Tongue (tissue), 2 donors: Measurements from ENCODE around the gene UBE2K. TPM values are rescaled to one million over a fixed set of nuclear protein-coding genes. Genes with fewer than 3 reads are reported as not detected.
"Not testable (repeated sequence)": the region's sequence is repeated elsewhere in the genome, so short reads cannot be mapped to it uniquely, and the experiment has no call there.

Experiments
- DNase-seq: peaks from one replicate; pipeline ENCODE4 v3.0.0-alpha.2; 2015
- total RNA-seq: library from RNA; depleted of rRNA; stranded (reverse); fragments of >200 nt; gene quantifications from one replicate; pipeline ENCODE4 v1.2.3, GENCODE V29; 2014

Gene UBE2K
- total RNA-seq, 1 donor from 2014 or later, result 29.7 TPM

DNA sequence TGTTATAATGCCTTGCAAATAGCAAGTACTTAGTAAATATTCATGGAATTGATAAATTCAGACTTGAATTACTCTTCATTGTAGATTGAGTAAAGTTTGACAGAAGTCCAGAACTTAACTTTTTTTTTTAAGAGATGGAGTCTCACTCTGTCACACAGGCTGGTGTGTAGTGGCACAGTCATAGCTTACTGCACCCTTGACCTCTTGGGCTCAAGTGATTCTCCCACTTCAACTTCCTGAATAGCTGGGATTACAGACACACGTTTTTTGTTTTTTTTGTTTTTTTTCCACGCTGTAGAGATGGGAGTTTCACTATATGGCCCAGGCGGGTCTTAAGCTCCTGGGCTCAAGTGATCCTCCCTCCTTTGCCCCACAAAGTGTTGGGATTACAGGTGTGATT, 32.1 kb downstream of the UBE2K start:
- no peak for DNase-seq

DNA sequence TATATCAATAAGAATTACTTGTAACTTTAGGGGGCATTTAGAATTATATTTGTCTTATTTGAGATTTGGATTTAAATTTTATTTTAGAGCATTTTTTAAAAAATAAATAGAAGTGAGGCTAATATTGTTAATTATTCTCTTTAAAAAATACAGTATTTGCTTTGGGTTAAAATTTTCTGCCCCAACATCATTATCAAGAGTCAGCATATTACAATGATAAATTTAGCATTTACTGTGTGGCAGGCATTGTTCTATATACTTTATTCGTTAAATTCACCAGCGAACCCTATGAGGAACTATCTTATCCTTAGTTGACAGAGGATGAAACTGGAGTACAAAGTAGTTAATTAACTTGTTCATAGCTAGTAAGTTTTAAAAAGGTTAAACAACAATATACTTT, 34.0 kb downstream of the UBE2K start:
- no peak for DNase-seq

DNA sequence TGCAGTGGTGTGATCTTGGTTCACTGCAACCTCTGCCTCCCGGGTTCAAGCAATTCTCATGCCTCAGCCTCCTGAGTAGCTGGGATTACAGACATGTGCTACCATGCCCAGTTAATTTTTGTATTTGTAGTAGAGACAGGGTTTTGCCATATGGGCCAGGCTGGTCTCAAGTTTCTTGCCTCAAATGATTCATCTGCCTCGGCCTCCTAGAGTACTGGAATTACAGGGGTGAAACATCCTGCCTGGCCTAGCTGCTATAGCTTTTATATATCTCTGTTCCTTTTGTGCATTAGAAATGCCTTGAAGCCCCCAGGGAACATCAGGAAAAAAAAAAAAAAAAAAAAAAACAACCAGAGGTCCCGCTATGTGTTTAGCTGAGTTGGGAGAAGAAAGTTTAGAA, 34.8 kb downstream of the UBE2K start:
- DNase-seq, result peak; percentile 24

DNA sequence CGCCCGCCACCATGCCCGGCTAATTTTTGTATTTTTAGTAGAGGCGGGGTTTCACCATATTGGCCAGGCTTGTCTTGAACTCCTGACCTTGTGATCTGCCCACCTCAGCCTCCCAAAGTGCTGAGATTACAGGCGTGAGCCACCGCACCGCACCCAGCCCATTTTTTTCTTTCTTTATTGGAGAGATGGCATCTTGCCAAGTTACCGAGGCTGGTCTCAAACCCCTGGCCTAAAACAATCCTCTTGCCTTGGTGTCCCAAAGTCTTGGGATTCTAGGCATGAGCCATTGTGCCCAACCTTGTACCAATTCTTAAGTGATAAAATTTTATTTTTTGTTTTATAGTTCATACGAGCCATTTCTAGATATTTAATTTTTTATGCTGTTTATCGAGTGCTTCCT, 41.7 kb downstream of the UBE2K start:
- not testable (repeated sequence) for DNase-seq

DNA sequence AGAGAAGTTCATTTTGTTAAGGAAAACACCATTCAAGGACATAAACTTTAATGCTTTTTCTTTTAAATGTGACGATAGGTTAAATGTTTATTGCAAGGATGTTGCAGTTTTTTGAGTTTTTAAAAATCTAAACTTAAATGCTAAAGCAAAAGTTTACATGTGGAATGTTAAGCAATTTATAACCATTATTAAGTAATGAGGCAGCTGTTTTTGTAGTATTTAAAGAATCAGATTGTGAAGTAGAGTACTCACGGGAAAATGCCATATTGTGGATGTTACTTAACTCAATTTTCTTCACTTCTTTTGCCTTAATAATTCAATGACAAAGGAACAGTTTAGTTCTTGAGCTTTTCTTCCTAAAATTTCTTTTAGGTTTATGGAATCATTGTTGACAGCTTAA, 43.5 kb downstream of the UBE2K start:
- DNase-seq, result no peak

DNA sequence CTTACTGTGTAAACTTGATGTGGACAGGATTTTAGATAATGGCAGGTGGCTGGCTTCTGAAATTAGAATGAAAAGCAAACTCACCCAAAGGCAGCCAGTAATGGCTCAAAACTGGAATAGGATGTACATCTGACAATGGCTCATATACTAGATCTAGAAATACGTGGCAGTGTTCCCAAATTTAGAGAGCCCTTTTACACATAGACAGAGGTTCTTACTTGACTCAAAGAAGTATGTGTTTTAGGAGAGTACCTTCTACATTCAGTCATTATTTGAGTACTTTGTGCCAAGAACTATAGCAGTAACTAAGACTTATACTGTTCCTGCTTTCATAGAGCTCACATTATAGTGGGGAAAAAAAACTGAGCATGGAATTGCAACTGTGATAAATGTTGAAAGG, 48.0 kb downstream of the UBE2K start:
- DNase-seq, result no peak

DNA sequence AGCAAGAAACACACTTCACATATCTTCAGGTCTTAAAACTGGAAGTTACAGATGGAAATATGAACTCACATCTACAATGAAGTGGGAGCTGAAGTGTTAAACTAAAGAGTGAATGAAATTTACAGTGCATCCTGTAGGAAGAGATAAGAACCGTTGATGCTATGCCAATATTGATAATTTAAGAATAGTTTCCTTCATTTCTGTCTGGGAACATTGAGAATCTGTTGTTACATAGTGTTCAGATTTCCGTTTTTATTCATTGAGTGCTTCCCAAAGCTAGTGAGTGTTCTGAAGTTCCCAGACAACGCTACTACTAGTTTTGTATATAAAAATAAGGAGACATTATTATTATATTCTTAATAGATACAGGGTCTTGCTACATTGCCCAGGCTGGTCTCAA, 52.3 kb downstream of the UBE2K start:
- DNase-seq, result no peak

DNA sequence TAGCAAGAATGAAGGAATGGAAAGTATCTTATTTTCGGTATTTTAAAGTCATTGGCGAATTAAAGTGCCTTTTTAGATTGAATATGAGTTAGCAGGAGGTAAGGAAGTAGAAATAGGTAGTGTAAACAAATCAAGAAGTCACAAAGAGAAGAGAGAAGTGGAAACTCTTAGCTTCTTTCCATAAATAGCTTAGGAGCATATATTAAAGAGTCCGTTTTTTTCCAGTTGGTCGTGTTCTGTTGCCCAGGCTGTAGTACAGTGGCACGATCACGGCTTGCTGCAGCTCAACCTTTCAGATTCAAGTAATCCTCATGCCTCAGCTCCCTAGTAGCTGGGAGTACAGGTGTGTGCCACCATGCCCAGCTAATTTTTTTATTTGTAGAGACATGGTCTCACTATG, 56.4 kb downstream of the UBE2K start:
- DNase-seq, result no peak

DNA sequence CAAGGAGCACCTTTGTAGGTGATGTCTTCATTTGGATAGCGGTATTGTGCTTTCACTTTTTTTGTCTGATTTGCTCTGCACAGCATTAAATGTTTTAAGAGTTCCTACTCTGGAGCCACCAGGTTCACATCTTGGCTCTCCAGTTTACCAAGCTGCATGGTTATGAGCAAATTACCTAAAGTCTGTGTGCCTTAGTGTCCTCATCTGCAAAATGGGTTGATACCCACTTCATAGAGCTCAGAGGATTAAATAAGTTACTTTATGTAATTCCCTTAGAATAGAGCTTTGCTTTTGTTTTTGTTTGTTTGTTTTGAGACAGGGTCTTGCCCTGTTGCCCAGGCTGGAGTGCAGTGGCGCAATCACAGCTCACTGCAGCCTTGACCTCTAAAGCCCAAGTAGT, 58.2 kb downstream of the UBE2K start:
- DNase-seq, result no peak

DNA sequence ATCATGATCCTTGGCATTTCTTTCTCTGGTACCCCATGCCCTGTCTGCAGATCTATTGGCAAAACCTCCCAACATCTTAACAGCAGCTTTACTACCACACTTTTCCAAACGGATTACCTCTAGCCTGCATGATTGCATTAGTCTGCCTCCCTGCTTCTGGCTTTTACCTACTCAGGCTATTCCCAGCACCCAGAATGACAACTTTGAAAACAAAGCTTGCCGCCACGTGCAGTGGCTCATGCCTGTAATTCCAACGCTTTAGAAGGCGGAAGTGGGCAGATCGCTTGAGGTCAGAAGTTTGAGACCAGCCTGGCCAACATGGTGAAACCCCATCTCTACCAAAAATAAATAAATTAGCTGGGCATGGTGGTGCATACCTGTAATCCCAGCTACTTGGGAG, 60.2 kb downstream of the UBE2K start:
- no peak for DNase-seq

DNA sequence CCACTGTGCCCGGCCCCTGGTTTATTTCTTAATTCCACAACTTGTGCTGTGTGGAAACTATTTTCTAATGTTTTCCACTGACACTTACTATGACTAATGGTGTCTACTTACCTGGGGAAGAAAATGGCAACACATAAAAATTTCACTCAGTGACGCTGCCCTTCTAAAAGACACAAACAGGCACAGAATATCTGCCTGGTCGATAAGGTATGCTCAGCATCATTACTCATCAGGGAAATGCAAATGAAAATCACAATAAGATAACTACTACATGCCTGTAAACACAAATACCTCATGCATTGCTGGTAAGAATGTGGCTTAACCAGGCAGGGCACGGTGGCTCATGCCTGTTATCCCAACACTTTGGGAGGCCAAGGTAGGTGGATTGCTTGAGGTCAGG, 61.6 kb downstream of the UBE2K start:
- DNase-seq, result no peak

DNA sequence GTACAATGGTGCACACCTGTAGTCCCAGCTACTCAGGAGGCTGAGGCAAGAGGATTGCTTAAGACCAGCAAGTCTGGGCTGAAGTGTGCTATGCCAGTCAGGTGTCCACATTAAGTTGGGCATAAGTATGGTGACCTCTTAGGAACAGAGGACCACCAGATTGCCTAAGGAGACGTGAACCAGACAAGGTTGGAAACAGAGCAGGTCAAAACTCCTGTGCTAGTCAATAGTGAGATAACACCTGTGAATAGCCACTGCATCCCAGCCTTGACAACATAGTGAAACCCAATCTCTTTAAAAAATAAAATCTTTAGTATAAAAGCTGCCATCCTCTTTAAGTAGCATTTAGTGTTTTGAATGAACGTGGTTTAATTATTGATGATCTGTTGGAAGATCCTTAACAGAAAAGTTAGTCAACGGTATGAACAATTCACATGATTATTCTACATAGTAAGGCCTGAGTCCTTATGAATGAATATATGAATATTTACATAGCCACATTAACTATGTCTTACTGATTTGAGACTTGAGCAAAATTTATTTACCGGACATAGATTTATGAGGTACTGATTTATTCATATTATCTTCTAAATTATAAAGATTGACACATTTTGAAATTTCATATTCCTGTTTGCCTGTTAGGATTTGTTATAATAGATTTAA, 63.2 kb downstream of the UBE2K start:
- DNase-seq, result no peak

DNA sequence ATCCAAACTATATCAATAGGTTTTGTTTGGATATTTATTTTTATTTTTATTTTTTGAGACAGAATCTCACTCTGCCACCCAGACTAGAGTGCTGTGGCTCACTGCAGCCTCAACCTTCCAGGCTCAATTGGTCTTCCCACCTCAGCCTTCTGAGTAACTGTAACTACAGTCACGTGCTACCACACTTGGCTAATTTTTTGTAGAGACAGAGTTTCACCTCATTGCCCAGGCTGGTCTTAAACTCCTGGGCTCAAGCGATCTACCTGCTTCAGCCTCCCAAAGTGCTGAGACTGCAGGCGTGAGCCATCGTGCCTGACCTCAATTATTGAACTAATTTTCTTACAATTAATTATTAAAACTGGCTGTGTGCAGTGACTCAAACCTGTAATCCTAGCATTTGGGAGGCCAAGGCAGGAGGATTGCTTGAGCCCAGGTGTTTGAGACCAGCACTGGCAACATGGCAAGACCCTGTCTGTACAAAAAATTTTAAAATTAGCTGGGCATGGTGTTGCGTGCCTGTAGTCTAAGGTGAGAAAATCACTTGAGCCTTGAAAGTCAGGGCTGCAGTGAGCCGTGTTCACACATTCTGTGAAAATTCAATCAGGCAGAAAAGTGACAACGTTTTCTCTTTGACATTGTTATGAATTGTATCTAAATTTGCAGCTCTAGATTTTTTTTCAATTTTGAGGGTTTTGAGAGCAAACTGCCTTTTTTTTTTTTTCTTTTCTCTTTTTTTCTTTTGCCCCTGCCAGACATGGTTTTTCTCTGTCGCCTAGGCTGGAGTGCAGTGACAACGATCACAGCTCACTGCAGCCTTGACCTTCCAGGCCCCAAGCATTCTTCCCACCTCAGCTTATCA, 66.0 kb downstream of the UBE2K start:
- DNase-seq, result no peak

DNA sequence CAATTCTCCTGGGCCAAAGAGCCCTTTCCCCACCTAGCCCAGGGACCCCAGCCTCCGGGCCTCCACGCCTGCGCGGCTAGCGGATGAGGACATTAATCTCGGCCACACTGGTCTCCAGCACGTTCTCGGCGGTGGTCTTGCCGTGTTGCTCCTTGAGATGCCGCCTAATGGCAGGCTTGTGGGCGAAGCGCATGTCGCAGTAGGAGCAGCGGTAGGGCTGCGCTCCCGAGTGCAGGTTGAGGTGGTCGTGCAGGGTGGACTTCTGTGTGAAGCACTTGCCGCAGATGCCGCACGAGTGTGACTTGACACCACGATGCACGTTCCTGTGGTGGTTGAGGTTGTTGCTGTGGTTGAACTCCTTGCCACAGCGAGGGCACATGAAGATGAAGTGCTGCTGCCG, 72.1 kb downstream of the UBE2K start:
- no peak for DNase-seq

DNA sequence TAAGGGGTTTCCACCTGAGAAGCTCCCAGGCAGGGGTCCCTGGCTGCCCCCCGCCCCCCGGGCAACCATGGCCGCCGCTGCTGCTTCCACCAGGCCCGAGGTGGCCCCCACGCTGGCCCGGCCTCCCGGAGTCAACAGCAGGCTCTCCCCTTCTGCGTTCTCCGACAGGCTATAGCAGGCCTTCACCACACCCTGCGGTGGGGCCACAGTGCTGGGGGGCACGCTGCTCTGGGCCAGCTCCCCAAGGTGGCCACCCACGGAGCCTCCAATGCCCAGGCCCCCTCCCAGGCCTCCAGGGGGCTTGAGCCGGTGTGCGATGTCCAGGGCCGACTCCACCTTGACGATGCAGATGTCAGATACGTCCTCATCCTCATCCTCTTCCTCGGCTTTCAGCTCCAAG, 72.5 kb downstream of the UBE2K start:
- DNase-seq, result no peak

DNA sequence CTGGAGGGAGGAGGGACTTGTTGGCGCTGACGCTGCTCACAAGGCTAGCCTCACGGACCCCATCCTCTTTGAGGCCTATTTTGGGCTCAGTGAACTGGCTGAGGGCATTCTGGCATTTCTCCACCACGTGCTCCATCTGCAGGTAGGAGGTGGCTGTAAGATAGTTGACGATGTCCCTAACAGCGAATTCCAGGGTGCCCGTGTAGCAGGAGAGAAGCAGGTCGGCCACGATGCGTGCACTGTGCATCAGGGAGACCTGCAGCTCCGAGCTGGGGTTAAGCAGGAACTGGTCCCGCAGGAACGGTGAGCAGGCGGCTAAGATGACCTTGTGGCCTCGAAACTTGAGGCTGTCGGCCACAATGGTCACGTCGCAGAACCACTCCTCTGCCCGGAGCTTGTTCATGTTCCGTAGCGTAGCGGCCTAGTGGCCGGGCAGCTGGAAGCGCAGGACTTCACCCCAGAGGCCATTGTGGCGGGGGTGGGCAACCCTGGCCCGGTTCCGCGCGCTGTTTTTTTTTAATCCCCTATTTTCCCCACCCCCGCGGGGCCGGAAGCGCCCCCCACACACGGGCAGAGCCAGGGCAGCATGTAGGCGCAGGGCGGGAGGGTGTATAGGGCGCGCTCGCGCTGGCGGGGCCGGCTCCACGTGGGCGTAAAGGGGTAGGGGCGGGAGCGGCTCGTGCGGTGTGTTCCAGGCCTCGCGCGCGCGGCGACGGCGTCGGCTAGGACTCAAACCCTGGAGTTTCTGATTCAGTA, 73.2 kb downstream of the UBE2K start:
- no peak for DNase-seq

DNA sequence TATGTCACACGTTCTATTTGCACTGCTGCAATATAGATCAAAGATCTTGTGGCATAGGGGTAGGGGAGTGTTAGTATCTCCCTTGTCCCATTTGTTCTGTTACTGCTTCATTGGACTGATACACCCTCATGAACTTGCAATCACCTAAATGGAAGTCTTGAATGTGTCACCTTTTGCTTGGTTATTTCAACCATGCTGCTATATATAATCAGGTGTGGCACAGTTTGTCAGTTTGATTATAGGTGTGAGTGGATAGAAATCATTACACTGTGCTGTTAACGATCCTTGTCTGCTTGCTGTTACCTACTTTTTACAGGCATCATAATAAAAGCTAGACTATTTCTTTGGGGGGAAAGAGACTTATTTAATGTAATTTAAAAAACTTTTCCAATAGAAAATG, 84.1 kb downstream of the UBE2K start:
- not testable (repeated sequence) for DNase-seq

DNA sequence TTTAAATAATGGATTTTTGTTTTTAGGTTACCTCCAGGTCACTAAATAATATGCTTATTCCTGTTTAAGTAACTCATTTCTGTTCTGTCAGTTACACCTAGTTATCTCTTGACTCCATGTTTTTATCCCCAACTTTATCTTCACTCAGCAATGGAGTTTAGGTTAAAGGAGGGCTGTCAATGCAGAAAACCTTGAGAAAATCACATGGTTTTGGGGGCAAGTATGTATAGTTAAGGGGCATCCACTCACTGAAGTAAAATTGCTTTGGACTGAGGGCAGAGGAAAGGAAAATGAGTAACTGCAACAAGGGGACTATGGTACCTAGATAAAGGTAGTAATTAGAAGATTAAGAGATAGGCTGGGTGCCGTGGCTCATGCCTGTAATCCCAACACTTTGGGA, 87.1 kb downstream of the UBE2K start:
- no peak for DNase-seq

DNA sequence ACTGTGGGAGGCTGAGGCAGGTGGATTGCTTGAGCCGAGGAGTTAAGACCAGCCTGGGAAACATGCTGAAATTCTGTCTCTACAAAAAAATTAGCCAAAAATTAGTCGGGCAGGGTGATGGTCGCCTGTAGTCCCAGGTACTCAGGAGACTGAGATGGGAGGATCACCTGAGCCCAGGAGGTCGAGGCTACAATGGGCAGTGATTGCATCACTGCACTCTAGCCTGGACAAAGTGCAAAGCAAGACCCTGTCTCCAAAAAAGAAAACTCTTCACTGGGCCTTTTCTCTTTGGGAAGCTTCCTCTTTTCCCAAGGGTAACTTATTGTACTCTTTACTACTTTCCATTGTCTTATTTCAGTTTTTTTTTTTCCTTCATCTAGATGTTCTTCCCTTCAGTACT, 88.9 kb downstream of the UBE2K start:
- no peak for DNase-seq

DNA sequence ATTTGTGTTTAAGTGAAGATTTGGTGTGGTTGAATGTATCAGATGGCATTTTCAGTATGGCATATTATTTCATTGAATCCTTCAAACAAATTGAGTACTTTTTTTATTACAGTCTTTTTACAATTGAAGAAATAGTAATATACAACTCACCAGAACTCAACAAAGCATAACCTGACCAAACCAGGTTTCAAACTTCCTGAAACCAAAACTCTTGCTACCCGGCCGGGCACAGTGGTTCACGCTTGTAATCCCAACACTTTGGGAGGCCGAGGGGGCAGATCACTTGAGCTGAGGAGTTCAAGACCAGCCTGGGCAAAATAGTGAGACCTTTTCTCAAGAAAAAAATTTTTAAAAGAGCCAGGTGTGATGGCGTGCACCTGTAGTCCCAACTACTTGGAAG, 94.2 kb downstream of the UBE2K start:
- DNase-seq, result no peak

DNA sequence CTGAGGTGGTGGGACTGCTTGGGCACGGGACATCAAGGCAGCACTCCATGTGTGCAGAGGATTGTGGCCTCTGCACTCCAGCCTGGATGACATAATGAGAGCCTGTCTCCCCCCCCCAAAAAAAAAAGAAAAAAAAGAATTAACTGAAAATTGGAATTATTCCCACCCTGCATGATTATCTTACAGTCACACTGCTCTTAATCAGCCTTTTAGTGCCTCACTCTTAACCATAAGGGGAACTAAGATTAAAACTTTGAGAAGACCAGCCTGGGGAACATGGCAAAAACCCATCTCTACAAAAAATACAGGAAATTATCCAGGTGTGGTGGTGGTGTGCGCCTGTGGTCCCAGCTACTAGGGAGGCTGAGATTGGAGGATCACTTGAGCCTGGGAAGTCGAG, 94.6 kb downstream of the UBE2K start:
- DNase-seq, result no peak

DNA sequence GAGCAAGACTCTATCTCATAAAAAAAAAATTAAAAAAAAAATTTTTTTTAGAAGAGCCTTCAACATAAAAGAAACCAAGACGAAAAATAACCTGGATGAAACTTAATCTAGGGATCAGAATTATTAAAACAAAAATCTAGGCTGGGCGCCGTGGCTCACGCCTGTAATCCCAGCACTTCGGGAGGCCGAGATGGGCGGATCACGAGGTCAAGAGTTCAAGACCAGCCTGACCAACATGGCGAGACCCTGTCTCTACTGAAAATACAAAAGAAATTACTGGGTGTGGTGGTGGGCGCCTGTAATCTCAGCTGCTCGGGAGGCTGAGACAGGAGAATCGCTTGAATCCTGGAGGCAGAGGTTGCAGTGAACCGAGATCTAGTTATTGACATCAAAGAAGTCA, 95.0 kb downstream of the UBE2K start:
- not testable (repeated sequence) for DNase-seq

DNA sequence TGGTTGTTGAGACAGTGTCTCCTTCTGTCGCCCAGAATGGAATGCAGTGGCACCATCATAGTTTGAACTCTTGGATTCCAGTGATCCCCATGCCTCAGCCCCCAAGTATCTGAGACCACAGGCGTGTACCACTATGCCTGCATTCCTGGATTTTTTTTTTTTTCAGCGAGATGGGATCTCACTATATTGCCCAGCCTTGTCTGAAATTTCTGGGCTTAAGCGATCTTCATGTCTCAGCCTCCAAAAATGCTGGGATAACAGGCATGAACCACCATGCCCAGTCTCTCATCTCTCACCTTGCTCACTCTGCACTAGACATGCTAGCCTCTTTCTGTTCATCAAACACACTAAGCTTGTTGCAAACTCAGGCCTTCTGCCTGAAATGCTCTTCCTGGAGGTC, 104.1 kb downstream of the UBE2K start:
- DNase-seq, result no peak
